Effector CD8-positive, alpha-beta T cell (primary cell): ENCODE data around the gene DPF3.
"Not testable (repeated sequence)": the region's sequence is repeated elsewhere in the genome, so short reads cannot be mapped to it uniquely, and the experiment has no call there.

Experiments used
- DNase-seq: peaks from one replicate; lab custom pipeline; 2025; lab: John Stamatoyannopoulos, UW

The DPF3 gene

DNA sequence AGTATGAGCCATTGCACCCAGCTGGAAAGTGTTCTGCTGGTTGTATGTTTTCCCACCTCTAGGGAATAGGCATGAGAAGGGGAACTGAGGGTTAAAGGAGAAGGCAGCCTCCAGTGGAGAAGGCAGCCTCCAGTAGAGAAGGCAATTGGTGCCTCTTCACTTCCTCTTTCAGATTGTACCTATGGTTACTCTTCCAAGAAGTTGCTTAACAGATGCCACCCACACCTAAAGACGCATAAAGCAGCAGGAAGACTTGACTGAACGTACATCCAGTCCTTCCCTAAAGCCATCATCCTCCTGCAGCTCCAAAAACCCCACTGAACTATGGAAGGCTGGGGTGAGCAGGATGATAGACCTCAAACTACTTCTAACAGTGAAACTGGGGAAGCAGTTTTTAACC, 13.1 kb downstream of the DPF3 start:
- no peak for DNase-seq

- DNase-seq = no peak
These were observed 13.7 kb downstream of the DPF3 start for GRCh38 chr14:72880164-72880563.

- no peak for DNase-seq
These were observed 14.5 kb downstream of the DPF3 start for GRCh38 chr14:72879431-72879830.

DNA sequence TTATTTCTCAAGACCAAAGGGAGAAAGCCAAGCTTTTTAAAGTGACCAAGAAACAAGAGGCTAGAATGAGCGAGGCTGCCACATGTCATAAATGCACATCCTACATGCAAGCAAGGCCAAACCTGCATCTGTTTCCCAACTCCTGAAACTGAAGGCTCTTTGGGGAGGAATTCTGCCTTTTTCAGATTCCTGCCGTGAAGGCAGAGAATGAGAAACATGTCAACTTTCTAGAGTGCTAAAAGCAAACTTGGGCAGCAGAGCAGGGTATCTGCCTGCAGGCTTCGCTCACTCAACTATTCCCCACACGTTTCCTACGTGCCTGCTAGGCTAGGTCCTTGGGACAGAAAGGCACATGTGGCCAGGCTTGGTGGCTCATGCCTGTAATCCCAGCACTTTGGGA, 15.2 kb downstream of the DPF3 start:
- DNase-seq = no peak

DNA sequence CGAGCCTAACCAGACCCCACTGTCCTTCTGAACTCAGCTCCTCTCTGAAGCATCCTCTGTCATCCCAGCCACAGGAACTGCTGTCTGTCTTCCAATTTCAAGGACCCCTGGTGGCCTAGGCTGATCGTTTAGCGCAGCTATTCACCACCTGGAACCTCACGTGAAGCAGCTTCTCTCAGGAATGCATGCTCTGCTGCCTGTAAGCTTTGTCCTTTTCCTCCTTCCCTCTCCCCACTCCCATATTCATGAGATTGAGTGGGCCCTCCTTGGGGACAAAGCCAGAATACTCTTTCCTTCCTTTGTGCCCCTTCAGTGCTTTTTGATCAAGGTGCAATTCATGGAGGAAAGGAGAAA, 17.2 kb downstream of the DPF3 start:
- no peak for DNase-seq

DNA sequence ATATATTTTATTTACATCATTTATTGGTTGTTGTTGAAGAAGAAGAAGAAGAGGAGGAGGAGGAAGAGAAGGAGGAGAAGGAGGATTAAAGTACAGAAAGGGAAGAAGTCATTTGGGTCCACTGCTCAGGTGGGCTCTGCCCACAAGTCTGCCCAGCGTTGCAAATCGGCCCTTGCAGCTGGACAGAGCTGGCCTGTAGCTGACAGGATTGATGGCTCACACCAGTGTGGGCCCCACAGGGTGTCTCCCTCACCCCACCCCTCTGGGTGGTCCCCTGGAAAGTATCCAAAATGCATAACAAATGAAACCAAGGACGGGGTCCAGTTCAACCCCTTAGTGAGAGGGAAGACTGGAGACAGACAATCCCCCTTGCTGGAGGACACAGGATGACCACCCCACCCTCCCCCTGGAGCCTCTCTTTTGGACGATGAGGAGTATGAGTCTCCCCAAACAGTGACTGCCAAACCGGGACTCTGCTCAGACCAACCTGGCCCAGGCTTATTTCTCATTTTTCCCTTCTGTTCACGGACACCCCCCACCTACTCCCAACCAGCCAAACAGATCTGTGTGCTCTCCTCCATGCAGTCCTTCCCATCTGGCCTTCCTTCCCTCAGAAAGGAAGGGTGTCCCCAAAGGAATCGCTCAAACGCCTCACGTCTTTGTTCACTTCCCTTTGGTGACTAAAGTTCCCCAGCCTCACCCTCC, 17.7 kb downstream of the DPF3 start:
- no peak for DNase-seq

DNA sequence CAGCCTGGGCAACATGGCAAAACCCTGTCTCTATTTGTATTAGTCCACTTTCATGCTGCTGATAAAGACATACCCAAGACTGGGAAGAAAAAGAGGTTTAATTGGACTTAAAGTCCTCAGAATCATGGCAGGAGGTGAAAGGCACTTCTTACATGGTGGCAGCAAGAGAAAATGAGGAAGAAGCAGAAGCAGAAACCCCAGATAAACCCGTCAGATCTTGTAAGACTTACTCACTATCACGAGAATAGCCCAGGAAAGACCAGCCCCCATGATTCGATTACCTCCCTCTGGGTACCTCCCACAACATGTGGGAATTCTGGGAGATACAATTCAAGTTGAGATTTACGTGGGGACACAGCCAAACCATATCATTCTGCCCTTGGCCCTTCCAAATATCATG, 23.0 kb downstream of the DPF3 start:
- not testable (repeated sequence) for DNase-seq

- no peak for DNase-seq
These were observed 24.2 kb downstream of the DPF3 start for GRCh38 chr14:72869407-72870329.

- DNase-seq = no peak
These were observed 25.4 kb downstream of the DPF3 start for GRCh38 chr14:72868500-72868899.

DNA sequence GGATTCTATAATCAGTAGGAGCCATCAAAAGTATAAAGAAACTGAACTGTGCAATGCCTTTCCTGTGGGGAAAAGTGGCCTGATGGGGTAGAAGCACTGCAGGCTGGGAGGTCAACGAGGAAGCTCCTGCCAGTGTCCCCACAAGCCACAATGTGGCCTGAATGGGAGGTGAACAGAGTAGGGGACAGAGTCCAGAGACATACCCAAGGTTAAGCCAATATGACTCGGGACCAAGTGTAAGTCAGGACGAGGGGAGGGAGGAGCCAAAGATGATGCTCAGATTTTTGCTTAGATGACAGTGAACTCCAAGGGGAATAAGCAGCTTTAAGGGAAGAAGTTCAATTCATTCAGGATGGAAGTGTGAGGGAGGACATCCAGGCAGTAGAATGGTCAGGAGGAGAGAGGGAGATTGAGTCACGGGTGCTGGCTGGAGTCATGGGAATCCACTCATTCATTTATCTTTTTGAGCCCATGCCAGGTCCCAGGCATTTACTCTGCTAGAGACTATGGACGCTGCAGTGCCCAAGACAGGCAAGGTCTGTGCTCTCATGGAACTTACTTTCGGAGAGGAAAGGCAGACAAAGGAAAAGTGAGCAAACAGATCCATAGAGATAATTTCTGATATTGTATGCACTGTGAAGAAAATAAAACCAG, 29.1 kb downstream of the DPF3 start:
- DNase-seq = no peak

DNA sequence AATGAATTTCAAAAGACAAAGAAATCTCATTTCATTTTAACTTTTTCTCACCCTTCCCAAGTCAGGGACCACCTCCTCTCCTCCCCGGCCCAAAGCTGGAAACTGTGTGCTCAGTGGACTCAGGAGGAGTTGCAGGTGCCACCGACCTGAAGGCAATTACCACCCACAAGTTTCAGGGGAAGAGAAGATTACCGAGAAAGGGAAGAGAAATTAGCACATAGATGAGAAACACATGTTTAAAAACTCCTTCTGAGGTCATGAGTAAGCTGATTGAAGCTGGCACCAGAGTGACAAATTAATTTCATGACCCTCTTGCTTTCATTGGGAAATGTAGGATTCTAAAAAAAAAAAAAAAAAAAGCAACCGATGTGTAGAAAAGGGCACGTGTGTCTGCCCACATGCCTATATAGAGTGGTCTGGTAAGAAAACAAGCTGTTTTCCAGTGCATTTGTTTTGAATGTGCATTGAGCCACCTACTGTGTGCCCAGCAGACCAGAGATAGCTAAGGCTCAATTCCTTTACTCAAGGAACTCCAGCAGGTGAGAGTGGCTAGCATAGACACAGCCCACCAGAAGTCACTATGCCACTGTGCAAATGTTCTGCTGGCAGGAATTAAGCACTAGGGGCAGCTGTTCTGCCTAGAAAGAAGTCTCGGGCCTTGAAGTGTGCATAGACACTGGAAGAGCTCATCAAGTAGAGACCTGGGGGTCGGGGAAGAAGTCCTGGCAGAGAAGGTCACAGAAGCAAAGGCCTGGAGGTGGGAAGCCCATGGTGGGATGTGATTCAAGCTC, 30.5 kb downstream of the DPF3 start:
- no peak for DNase-seq

DNA sequence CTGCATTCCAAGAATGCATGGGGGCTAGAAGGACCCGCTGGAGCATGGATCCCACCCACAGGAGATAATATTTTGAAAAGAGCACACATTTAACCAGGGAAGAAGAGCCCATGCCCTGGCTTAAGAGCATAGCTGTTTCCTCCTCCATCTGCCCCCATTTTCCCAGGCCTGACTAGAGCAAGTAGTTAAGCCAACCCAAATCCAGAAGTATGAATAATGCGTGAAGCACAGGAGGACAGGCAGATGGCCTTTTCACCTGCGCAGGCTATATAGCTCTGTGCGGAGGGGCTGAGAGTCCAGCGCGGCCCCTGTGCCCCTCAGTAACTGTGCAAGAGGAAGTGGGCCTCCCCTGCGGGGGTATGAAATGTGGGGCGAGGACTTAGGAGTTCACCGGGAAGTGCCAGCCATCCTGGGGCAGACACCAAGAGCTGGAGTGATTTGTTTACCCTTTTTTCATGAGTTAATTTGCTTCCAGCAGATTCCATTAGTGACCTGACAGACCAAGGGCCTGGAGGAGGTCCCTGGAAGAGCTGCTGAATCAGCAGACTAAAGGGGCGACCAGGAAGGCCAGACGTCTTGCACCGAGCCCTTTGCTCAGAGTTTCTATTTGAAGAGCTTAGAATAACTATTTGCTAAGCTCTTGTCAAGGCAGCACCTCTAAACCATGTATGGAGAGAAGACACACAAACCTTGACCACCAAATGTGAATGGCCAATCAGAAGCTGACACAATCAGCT, 37.2 kb downstream of the DPF3 start:
- no peak for DNase-seq

- no peak for DNase-seq
These were observed 38.0 kb downstream of the DPF3 start for GRCh38 chr14:72855913-72856312.

DNA sequence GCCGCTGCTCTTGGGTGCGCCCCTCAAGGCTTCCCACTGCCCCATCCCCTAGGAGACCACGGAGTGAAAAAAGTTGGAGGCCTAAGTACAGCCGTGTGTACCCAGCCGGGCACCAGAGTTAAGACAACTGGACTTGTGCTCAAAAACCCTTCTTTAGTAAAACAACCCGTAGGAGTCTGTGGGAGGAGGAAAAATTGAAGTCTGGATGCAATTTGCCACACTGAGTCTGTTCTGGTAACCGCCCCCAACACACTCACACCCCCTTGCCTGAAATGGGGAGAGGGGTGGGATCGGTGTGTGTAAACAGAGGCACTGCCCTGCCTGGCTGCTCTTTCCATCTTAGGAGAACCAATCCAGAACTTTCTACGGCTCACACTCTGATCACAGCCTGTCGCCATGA, 41.7 kb downstream of the DPF3 start:
- no peak for DNase-seq

DNA sequence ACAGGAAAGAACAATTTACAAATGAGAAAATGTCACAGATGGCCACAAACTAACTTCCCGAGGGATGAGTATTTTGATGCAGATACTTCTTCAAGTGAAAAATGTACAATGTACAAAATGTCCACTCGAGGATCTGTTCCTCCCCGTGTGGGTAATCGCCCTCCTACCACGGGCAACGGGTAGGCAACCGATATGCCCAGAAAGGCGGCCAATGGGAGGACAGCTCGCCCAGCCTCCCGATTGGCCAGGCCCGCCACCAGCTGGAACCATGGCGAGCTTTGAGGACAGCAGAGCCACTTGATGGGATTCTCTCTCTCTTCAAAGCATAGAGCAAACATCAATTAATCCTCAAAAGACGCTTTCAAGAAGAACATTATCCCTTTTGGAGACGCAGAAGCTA, 42.3 kb downstream of the DPF3 start:
- no peak for DNase-seq

DNA sequence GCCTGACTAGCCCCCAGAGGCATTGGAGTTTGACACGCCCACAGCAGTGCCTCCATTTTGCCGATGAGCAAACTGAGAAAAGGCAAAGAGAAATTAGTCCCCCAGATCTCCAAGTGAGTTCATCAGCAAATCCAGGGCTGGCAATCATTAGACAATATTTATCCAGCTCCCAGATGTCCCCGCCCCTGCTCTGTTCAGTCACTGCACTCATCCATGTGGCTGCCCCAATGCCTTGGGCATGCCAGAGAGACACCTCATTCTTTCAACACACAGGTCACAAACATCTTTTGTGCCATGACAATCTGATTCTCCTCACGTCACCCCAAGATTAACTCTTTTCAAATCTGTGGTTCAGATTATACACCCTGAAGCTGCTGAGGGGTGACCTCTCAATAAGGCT, 43.5 kb downstream of the DPF3 start:
- DNase-seq = no peak

GRCh38 chr14:72849222-72849621, 44.7 kb downstream of the DPF3 start:
- DNase-seq = no peak

DNA sequence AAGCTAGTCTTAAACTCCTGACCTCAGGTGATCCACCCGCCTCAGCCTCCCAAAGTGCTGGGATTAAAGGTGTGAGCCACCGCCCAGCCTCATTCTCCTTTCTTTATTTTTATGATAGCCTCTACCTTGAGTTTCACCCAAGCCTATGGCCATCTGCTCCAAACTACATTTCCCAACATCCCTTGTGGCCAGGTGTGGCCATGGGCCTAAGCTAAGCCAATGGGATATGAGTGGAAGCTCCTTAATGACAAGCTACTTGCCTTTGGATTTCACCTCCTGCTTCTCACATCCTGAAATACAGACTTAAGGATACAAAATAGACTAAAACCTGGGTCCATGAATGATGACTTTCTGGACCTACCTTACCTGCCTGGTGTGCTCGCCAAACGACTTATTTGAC, 46.2 kb downstream of the DPF3 start:
- DNase-seq = no peak

GRCh38 chr14:72845683-72846082, 48.2 kb downstream of the DPF3 start:
- no peak for DNase-seq

GRCh38 chr14:72845196-72845595, 48.7 kb downstream of the DPF3 start:
- DNase-seq = no peak

DNA sequence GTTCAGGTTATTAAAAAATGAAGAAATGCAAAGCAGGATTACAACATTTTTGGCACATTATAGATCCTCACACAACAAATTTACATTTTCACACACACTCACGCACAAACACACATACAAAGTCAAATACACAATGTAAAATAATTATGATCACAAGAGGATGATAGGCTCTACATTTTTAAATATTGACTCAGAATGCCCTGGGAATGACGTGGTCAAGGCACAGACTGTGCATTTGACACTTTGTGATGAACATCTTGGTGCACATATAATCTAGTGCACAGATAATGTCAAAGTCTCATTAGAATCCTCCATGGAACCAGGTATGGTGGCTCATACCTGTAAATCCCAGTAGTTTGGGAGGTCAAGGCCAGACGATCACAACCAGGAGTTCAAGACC, 49.4 kb downstream of the DPF3 start:
- no peak for DNase-seq
